PC-9 (cell line): ENCODE results near the gene SCAMP1. TPM values are rescaled to one million over a fixed set of nuclear protein-coding genes. Genes with fewer than 3 reads are reported as not detected.

Experiments used
- BruUV-seq: library from RNA; stranded (reverse); fragments of 400-500 nt; replicated peaks from 2 replicates; lab custom pipeline; 2021; lab: Mats Ljungman, UMichigan
- CTCF ChIA-PET: fragments of 300-600 bp; sonication (Branson Sonifier 250); formaldehyde crosslinking; loops from one replicate; lab custom pipeline; 2022; ENCODE audit warnings: antibody characterized with exemption; lab: Charles Lee
- POLR2A ChIA-PET: fragments of 300-600 bp; sonication (Branson Sonifier 250); formaldehyde crosslinking; loops from one replicate; lab custom pipeline; 2022; ENCODE audit warnings: antibody characterized with exemption; ENCODE audit not compliant: unreplicated experiment; lab: Charles Lee
- DNase-seq, 2 experiments: peaks; one replicate each; pipeline versions ENCODE4 v3.0.0 to v3.0.0-alpha.2; 2015 to 2022; ENCODE audit warnings: mixed read lengths in 1 of 2
- H2AFZ ChIP-seq: fragments of 200-600 bp; sonication (generic); 2 replicates; pipeline ENCODE4 v1.8.1; 2017; ENCODE audit warnings: antibody characterized with exemption
- H3F3A ChIP-seq: fragments of 200-600 bp; sonication (generic); 2 replicates; pipeline ENCODE4 v1.8.1; 2017; ENCODE audit warnings: antibody characterized with exemption, mild to moderate bottlenecking, low read depth; ENCODE audit not compliant: insufficient read depth
- H3K27ac ChIP-seq: fragments of 200-600 bp; sonication (generic); 2 replicates; pipeline ENCODE4 v1.6.1; 2016; ENCODE audit warnings: mixed run types
- H3K27me3 ChIP-seq: fragments of 200-600 bp; sonication (generic); 2 replicates; pipeline ENCODE4 v1.6.1; 2016; ENCODE audit warnings: low read depth, mixed run types; ENCODE audit not compliant: insufficient read depth
- H3K36me3 ChIP-seq: fragments of 200-600 bp; sonication (generic); 2 replicates; pipeline ENCODE4 v1.6.1; 2016; ENCODE audit warnings: low read depth, mixed run types
- H3K4me1 ChIP-seq: fragments of 200-600 bp; sonication (generic); replicated peaks from 2 replicates; pipeline ENCODE4 v1.6.1; 2016; ENCODE audit warnings: mixed run types; ENCODE audit not compliant: insufficient read depth
- H3K4me2 ChIP-seq: fragments of 200-600 bp; sonication (generic); 2 replicates; pipeline ENCODE4 v1.6.1; 2017; ENCODE audit warnings: mixed run types
- H3K4me3 ChIP-seq: fragments of 200-600 bp; sonication (generic); 2 replicates; pipeline ENCODE4 v1.6.1; 2016; ENCODE audit warnings: mixed run types
- H3K79me2 ChIP-seq: fragments of 200-600 bp; sonication (generic); 2 replicates; pipeline ENCODE4 v1.6.1; 2017; ENCODE audit warnings: low read depth, mixed run types
- H3K9me2 ChIP-seq: fragments of 200-600 bp; sonication (generic); 2 replicates; pipeline ENCODE4 v1.8.1; 2017; ENCODE audit warnings: mild to moderate bottlenecking; ENCODE audit not compliant: insufficient read depth
- H3K9me3 ChIP-seq: fragments of 200-600 bp; sonication (generic); 2 replicates; pipeline ENCODE4 v1.8.1; 2016; ENCODE audit warnings: low read depth; ENCODE audit not compliant: insufficient read depth
- H4K20me1 ChIP-seq: fragments of 200-600 bp; sonication (generic); 2 replicates; pipeline ENCODE4 v1.8.1; 2017; ENCODE audit not compliant: insufficient read depth
- CTCF ChIP-seq: fragments of 200-600 bp; sonication (generic); conservative IDR thresholded peaks from 2 replicates; pipeline ENCODE4 v1.6.1; 2017; ENCODE audit warnings: mixed run types, antibody characterized with exemption, mild to moderate bottlenecking, moderate library complexity
- EZH2 ChIP-seq: fragments of 200-600 bp; sonication (generic); IDR thresholded peaks from 2 replicates; pipeline ENCODE4 v1.8.0; 2017; ENCODE audit warnings: antibody characterized with exemption, low read depth
- intact Hi-C: fragments of 100-400 bp; cut with micrococcal nuclease; formaldehyde crosslinking; loops from one replicate; pipeline ENCODE4 v1.10.0; 2022; ENCODE audit not compliant: unreplicated experiment
- total RNA-seq: library from RNA; stranded (reverse); gene quantifications from 2 replicates; pipeline ENCODE4 v1.2.3, GENCODE V29; 2021

The SCAMP1 gene
- total RNA-seq, 1 experiment from 2014 or later = 38.7 TPM

- BruUV-seq = no TSS peak
- Histone ChIP-seq H3K79me2 (no peaks in the 10 kb centered on the region), H3K4me3 (no peak overlapping the region), H3K27me3 (no peaks in the 10 kb centered on the region), H3F3A (no peaks in the 10 kb centered on the region), H3K9me2 (no peaks in the 10 kb centered on the region; the same call in 1 of the 2 replicates), H3K27ac (no peak overlapping the region), H3K4me2 (no peak overlapping the region), H2AFZ (no peak overlapping the region), H3K4me1 (no peaks in the 10 kb centered on the region), H3K36me3 (no peaks in the 10 kb centered on the region), H4K20me1 (no peaks in the 10 kb centered on the region), H3K9me3 (no peaks in the 10 kb centered on the region; the same call in 1 of the 2 replicates)
- CTCF ChIA-PET = no interaction called here
- intact Hi-C loops = no loop called here
- DNase-seq = no peak
- TF ChIP-seq EZH2 (no peak), CTCF (no peak)
- POLR2A ChIA-PET = no interaction called here
These were observed 69.0 kb downstream of the SCAMP1 start for GRCh38 chr5:78429332-78429980.

GRCh38 chr5:78430866-78431265, 70.4 kb downstream of the SCAMP1 start:
- Histone ChIP-seq H3K79me2 (no peaks in the 10 kb centered on the region), H4K20me1 (no peaks in the 10 kb centered on the region; the same call in 1 of the 2 replicates), H3K4me3 (no peak overlapping the region), H3K4me1 (no peaks in the 10 kb centered on the region), H3F3A (no peaks in the 10 kb centered on the region), H3K27ac (no peak overlapping the region), H3K36me3 (no peaks in the 10 kb centered on the region), H3K4me2 (no peak overlapping the region), H3K9me3 (no peaks in the 10 kb centered on the region; the same call in 1 of the 2 replicates), H3K27me3 (no peaks in the 10 kb centered on the region), H3K9me2 (no peaks in the 10 kb centered on the region; the same call in 1 of the 2 replicates), H2AFZ (no peak overlapping the region)
- no TSS peak for BruUV-seq
- DNase-seq = no peak
- CTCF ChIA-PET = no interaction called here
- no peak for TF ChIP-seq CTCF
- no peak for TF ChIP-seq EZH2
- POLR2A ChIA-PET = no interaction called here
- intact Hi-C loops = no loop called here

- TF ChIP-seq CTCF (no peak), EZH2 (no peak)
- no peak overlapping the region for H3K27ac ChIP-seq
- H3K9me2 ChIP-seq = no peaks in the 10 kb centered on the region
- no peaks in the 10 kb centered on the region; the same call in 1 of the 2 replicates for H4K20me1 ChIP-seq
- H3K79me2 ChIP-seq = no peaks in the 10 kb centered on the region
- no peaks in the 10 kb centered on the region; the same call in 1 of the 2 replicates for H3K9me3 ChIP-seq
- intact Hi-C loops = no loop called here
- BruUV-seq = no TSS peak
- DNase-seq = no peak
- ChIA-PET CTCF (no interaction called here), POLR2A (no interaction called here)
- no peaks in the 10 kb centered on the region for H3K36me3 ChIP-seq
- H3F3A ChIP-seq = no peaks in the 10 kb centered on the region
- H3K4me2 ChIP-seq = no peak overlapping the region
- H3K4me3 ChIP-seq = no peak overlapping the region
- H3K4me1 ChIP-seq = no peaks in the 10 kb centered on the region
- no peak overlapping the region for H2AFZ ChIP-seq
- H3K27me3 ChIP-seq = no peaks in the 10 kb centered on the region
These were observed 73.6 kb downstream of the SCAMP1 start for GRCh38 chr5:78433972-78434371.
